ENCODE results near the gene BPIFA2. TPM values are rescaled to one million over a fixed set of nuclear protein-coding genes. Genes with fewer than 3 reads are reported as not detected.

Gene BPIFA2
- total RNA-seq, 6 donors from 2014 or later: not detected

- Histone ChIP-seq H3K9me3 (no peaks in the 10 kb centered on the region), H3K4me3 (no peak overlapping the region), H3K27me3 (peaks cover 0 to 5% (median 0%) of the 10 kb centered on the region in 4 donors), H3K36me3 (no peaks in the 10 kb centered on the region), H3K27ac (no peak overlapping the region), H3K4me1 (peaks cover 0 to 10% (median 2%) of the 10 kb centered on the region in 4 donors)
- ATAC-seq (ENCODE audit: low FRiP score in 2 of 2) (no peak), DNase-seq (no peak)
- 71 to 91% methylated on average over 5 to 6 of the region's 6 CpGs for WGBS, 2 donors
- TF ChIP-seq EP300 (IDR thresholded peaks at IDR 0.05) (no peak), POLR2A (IDR thresholded peaks at IDR 0.05) (no peak), CTCF (IDR thresholded peaks at IDR 0.05) (no peak), POLR2AphosphoS5 (IDR thresholded peaks at IDR 0.05) (no peak)
Observed at GRCh38 chr20:33124994-33125393, 43.0 kb upstream of the BPIFA2 start.

DNA sequence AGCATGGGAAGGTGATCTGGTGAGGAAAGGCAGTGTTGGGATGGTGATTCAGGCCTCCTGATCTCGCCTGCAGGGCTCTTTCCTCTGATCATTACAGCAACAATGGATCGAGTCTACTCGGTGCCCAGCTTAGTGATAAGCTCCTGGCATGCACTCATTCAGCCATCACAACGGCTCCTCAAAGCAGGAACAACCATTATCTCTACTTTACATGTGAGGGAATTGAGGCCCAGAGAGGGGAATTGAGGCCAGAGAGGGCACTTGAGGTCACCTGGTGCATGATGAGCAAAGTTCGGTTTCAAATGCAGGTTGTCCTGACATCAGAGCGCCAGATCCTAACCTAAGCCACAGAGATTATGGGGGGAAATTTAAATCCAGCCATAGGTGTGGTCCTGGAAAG, 42.0 kb upstream of the BPIFA2 start:
- ATAC-seq (ENCODE audit: low FRiP score in 2 of 2): no peak
- no peaks in the 10 kb centered on the region for H3K9me3 ChIP-seq
- WGBS, 2 donors: 60 to 87% methylated on average over 3 to 6 of the region's 6 CpGs
- no peaks in the 10 kb centered on the region for H3K36me3 ChIP-seq
- H3K27ac ChIP-seq: no peak overlapping the region
- DNase-seq: no peak
- H3K4me3 ChIP-seq: no peak overlapping the region
- peaks cover 0 to 5% (median 0%) of the 10 kb centered on the region in 4 donors for H3K27me3 ChIP-seq
- peaks cover 0 to 10% (median 2%) of the 10 kb centered on the region in 4 donors for H3K4me1 ChIP-seq
- TF ChIP-seq POLR2AphosphoS5 (IDR thresholded peaks at IDR 0.05): no peak
- no peak for TF ChIP-seq POLR2A (IDR thresholded peaks at IDR 0.05)

- ATAC-seq (ENCODE audit: low FRiP score in 2 of 2) (no peak), DNase-seq (no peak)
- Histone ChIP-seq H3K4me1 (peaks cover 0 to 11% (median 2%) of the 10 kb centered on the region in 4 donors), H3K27ac (peak overlapping the region in 2 of 4 donors; percentile 13 to 75), H3K9me3 (no peaks in the 10 kb centered on the region), H3K36me3 (no peaks in the 10 kb centered on the region), H3K27me3 (peaks cover 0 to 5% (median 0%) of the 10 kb centered on the region in 4 donors), H3K4me3 (no peak overlapping the region)
- TF ChIP-seq POLR2AphosphoS5 (IDR thresholded peaks at IDR 0.05) (no peak), EP300 (IDR thresholded peaks at IDR 0.05) (peak in 3 of 4 donors; percentile 41 to 97 (median 66)), POLR2A (IDR thresholded peaks at IDR 0.05) (no peak), CTCF (IDR thresholded peaks at IDR 0.05) (no peak)
- WGBS, 2 donors: 65 to 74% methylated on average over 4 of the region's 4 CpGs
Observed at GRCh38 chr20:33127422-33128097, 40.4 kb upstream of the BPIFA2 start.

GRCh38 chr20:33130568-33131061, 37.3 kb upstream of the BPIFA2 start:
- ATAC-seq (ENCODE audit: low FRiP score in 2 of 2): peak; percentile 45 to 71
- TF ChIP-seq POLR2A (IDR thresholded peaks at IDR 0.05): no peak
- peak in 2 of 4 donors; percentile 73 to 79 for TF ChIP-seq EP300 (IDR thresholded peaks at IDR 0.05)
- TF ChIP-seq POLR2AphosphoS5 (IDR thresholded peaks at IDR 0.05): peak; percentile 40 to 45
- 63 to 90% methylated on average over 9 of the region's 9 CpGs for WGBS, 2 donors
- Histone ChIP-seq H3K27me3 (peaks cover 0 to 5% (median 0%) of the 10 kb centered on the region in 4 donors), H3K9me3 (no peaks in the 10 kb centered on the region), H3K27ac (peak overlapping the region in 2 of 4 donors; percentile 68 to 73), H3K4me1 (peaks cover 0 to 13% (median 2%) of the 10 kb centered on the region in 4 donors), H3K4me3 (no peak overlapping the region), H3K36me3 (no peaks in the 10 kb centered on the region)
- DNase-seq: peak in 1 of 2 donors; percentile 83

GRCh38 chr20:33131949-33132473, 35.9 kb upstream of the BPIFA2 start:
- peak overlapping the region in 2 of 4 donors; percentile 68 to 73 for H3K27ac ChIP-seq
- no peak overlapping the region for H3K4me3 ChIP-seq
- no peak for TF ChIP-seq POLR2A (IDR thresholded peaks at IDR 0.05)
- ATAC-seq (ENCODE audit: low FRiP score in 2 of 2): no peak
- DNase-seq: peak in 1 of 2 donors; percentile 38
- peaks cover 0 to 5% (median 0%) of the 10 kb centered on the region in 4 donors for H3K27me3 ChIP-seq
- no peaks in the 10 kb centered on the region for H3K36me3 ChIP-seq
- H3K9me3 ChIP-seq: no peaks in the 10 kb centered on the region
- H3K4me1 ChIP-seq: peaks cover 0 to 13% (median 2%) of the 10 kb centered on the region in 4 donors
- 59 to 78% methylated on average over 5 of the region's 5 CpGs for WGBS, 2 donors

Measured in upper lobe of left lung (tissue), 6 donors.